Spleen (tissue), 7 donors: Measurements from ENCODE around the gene TDRD15.
"Not testable (repeated sequence)": the region's sequence is repeated elsewhere in the genome, so short reads cannot be mapped to it uniquely, and the experiment has no call there.

Experiments
- CTCF ChIP-seq, 11 experiments: fragments of 200-600 bp in 7 of 11; fragments of 450-650 bp in 4 of 11; sonication (generic) in 4 of 11; IDR thresholded peaks in 8 of 11; conservative IDR thresholded peaks in 3 of 11; 1 replicate in 7 of 11; 2 replicates in 4 of 11; pipeline versions ENCODE4 v1.4.0 to v1.8.0; 2016 to 2021; ENCODE audit warnings: antibody characterized with exemption in 11 of 11, inconsistent platforms in 4 of 11, mild to moderate bottlenecking in 1 of 11
- POLR2A ChIP-seq, 3 donors: fragments of 450-650 bp; IDR thresholded peaks; one replicate each; pipeline ENCODE4 v1.5.1; 2017; ENCODE audit warnings: antibody characterized with exemption in 3 of 3, mild to moderate bottlenecking in 1 of 3
- POLR2AphosphoS5 ChIP-seq, 3 donors: sonication (generic); formaldehyde crosslinking; IDR thresholded peaks; one replicate each; pipeline ENCODE4 v1.5.1; 2017; ENCODE audit warnings: antibody characterized with exemption in 3 of 3
- donor health status: DM: no; HTN: no; CAD: no; lungs with moderate emphysema.
- donor health status: DM: no; HTN: no; CAD: no.
- donor health status: DM: no; HTN: no; CAD: no.

- not testable (repeated sequence) for TF ChIP-seq POLR2AphosphoS5 (IDR thresholded peaks at IDR 0.05); CTCF (IDR thresholded peaks at IDR 0.05 in 8 of 11, conservative IDR thresholded peaks at IDR 0.05 in 3 of 11); POLR2A (IDR thresholded peaks at IDR 0.05)
Observed at GRCh38 chr2:21101514-21102155, 22.1 kb upstream of the TDRD15 start.
